OCI-LY1 (cell line): ENCODE data around the gene BICDL1.

Experiments
- H2AFZ ChIP-seq: fragments of 200-600 bp; sonication (generic), shearing (Covaris generic); 2 replicates; pipeline ENCODE4 v1.6.0; 2014; ENCODE audit warnings: antibody characterized with exemption, mild to moderate bottlenecking, low read length
- H3F3A ChIP-seq: fragments of 200-600 bp; sonication (generic), shearing (Covaris generic); 2 replicates; pipeline ENCODE4 v1.6.0; 2014; ENCODE audit warnings: mild to moderate bottlenecking, antibody characterized with exemption, low read length, moderate library complexity; ENCODE audit not compliant: insufficient read depth
- H3K27ac ChIP-seq: fragments of 200-600 bp; sonication (generic); 2 replicates; pipeline ENCODE4 v1.5.1; 2014; ENCODE audit warnings: low read length, mixed run types, mild to moderate bottlenecking, low read depth; ENCODE audit not compliant: poor library complexity, severe bottlenecking
- H3K27me3 ChIP-seq: fragments of 200-600 bp; sonication (generic); 2 replicates; pipeline ENCODE4 v1.6.0; 2014; ENCODE audit warnings: antibody characterized with exemption, mild to moderate bottlenecking, low read length, moderate library complexity; ENCODE audit not compliant: insufficient read depth
- H3K36me3 ChIP-seq: fragments of 200-600 bp; sonication (generic); 2 replicates; pipeline ENCODE4 v1.6.1; 2014; ENCODE audit warnings: mild to moderate bottlenecking, antibody characterized with exemption, low read length, moderate library complexity, mixed read lengths; ENCODE audit not compliant: insufficient read depth
- H3K4me1 ChIP-seq: fragments of 200-600 bp; sonication (generic); 2 replicates; pipeline ENCODE4 v1.5.1; 2014; ENCODE audit warnings: mild to moderate bottlenecking, low read length, moderate library complexity; ENCODE audit not compliant: insufficient read depth, severe bottlenecking
- H3K4me2 ChIP-seq: fragments of 200-600 bp; sonication (generic), shearing (Covaris generic); 2 replicates; pipeline ENCODE4 v1.6.1; 2014; ENCODE audit warnings: low read length
- H3K4me3 ChIP-seq: fragments of 200-600 bp; sonication (generic); 2 replicates; pipeline ENCODE4 v1.5.1; 2014; ENCODE audit warnings: low read length, low read depth, mild to moderate bottlenecking, mixed read lengths; ENCODE audit not compliant: poor library complexity, severe bottlenecking
- H3K79me2 ChIP-seq: fragments of 200-600 bp; shearing (Covaris generic); 2 replicates; pipeline ENCODE4 v1.6.1; 2016; ENCODE audit warnings: mixed run types, low read length, mixed read lengths; ENCODE audit not compliant: insufficient read depth
- H3K9ac ChIP-seq: fragments of 200-600 bp; sonication (generic), shearing (Covaris generic); 2 replicates; pipeline ENCODE4 v1.6.1; 2014; ENCODE audit warnings: mild to moderate bottlenecking, low read length, mixed read lengths
- H3K9me2 ChIP-seq: fragments of 200-600 bp; sonication (generic), shearing (Covaris generic); 2 replicates; pipeline ENCODE4 v1.6.1; 2014; ENCODE audit warnings: low read depth, mild to moderate bottlenecking, low read length, mixed read lengths
- H3K9me3 ChIP-seq: fragments of 200-600 bp; shearing (Covaris generic); 2 replicates; pipeline ENCODE4 v1.6.1; 2014; ENCODE audit warnings: low read length, mixed read lengths
- H4K20me1 ChIP-seq: fragments of 200-600 bp; sonication (generic), shearing (Covaris generic); 2 replicates; pipeline ENCODE4 v1.6.0; 2016; ENCODE audit warnings: mild to moderate bottlenecking, low read length; ENCODE audit not compliant: insufficient read depth
- CTCF ChIP-seq: fragments of 200-600 bp; sonication (generic), shearing (Covaris generic); IDR thresholded peaks from 2 replicates; pipeline ENCODE4 v1.5.1; 2017; ENCODE audit warnings: mild to moderate bottlenecking, antibody characterized with exemption, low read length, moderate library complexity, mixed read lengths
- EZH2 ChIP-seq: fragments of 200-600 bp; sonication (generic), shearing (Covaris generic); IDR thresholded peaks from 2 replicates; pipeline ENCODE4 v1.8.0; 2017; ENCODE audit warnings: borderline replicate concordance, mixed run types, mild to moderate bottlenecking, antibody characterized with exemption, low read length, moderate library complexity, mixed read lengths

The BICDL1 gene

GRCh38 chr12:120094485-120094884, 105.4 kb downstream of the BICDL1 start:
- Histone ChIP-seq H3K27me3 (no peaks in the 10 kb centered on the region), H3K4me2 (no peak overlapping the region; the same call in 1 of the 2 replicates), H3K4me1 (peaks cover 31% of the 10 kb centered on the region), H3K36me3 (peaks cover 62% of the 10 kb centered on the region), H2AFZ (no peak overlapping the region), H3K9me3 (no peaks in the 10 kb centered on the region), H3K27ac (peak overlapping the region; percentile 67), H3K4me3 (no peak overlapping the region), H3K79me2 (no peaks in the 10 kb centered on the region), H4K20me1 (no peaks in the 10 kb centered on the region), H3K9me2 (no peaks in the 10 kb centered on the region), H3F3A (no peaks in the 10 kb centered on the region), H3K9ac (peak overlapping the region; percentile 38; the same call in 1 of the 2 replicates)
- no peak for TF ChIP-seq EZH2
- TF ChIP-seq CTCF, result no peak

GRCh38 chr12:120095331-120095730, 106.3 kb downstream of the BICDL1 start:
- Histone ChIP-seq H3K4me3 (no peak overlapping the region), H3K4me1 (peaks cover 31% of the 10 kb centered on the region), H3K27me3 (no peaks in the 10 kb centered on the region), H3K36me3 (peaks cover 67% of the 10 kb centered on the region), H3K9ac (no peak overlapping the region), H3K27ac (no peak overlapping the region), H3K4me2 (no peak overlapping the region), H3F3A (no peaks in the 10 kb centered on the region), H2AFZ (no peak overlapping the region), H3K9me2 (no peaks in the 10 kb centered on the region), H3K9me3 (no peaks in the 10 kb centered on the region), H4K20me1 (no peaks in the 10 kb centered on the region), H3K79me2 (no peaks in the 10 kb centered on the region)
- TF ChIP-seq EZH2, result no peak
- TF ChIP-seq CTCF, result no peak

DNA sequence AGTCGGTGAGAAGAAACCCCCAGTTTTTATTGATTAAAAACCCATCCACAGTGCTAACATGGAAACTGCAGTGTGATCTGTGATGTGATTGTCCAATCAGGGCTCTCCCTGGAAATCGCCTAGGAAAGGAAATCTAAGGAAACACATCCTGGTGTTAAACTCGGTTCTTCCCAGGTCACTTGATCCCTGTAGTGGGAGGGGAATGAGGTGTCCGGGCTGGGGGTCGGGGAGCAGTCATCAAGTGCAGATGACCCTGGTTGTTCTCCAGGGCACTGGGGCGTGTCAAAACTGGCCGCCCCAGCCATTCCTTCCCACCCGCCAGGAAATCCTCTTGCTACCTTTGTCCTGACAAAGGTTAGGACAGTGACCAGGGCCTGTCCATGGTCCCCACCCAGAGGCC, 106.7 kb downstream of the BICDL1 start:
- peaks cover 31% of the 10 kb centered on the region for H3K4me1 ChIP-seq
- H4K20me1 ChIP-seq, result no peaks in the 10 kb centered on the region
- no peaks in the 10 kb centered on the region for H3K27me3 ChIP-seq
- TF ChIP-seq EZH2, result no peak
- TF ChIP-seq CTCF, result no peak
- no peak overlapping the region for H3K4me3 ChIP-seq
- no peak overlapping the region for H3K4me2 ChIP-seq
- no peaks in the 10 kb centered on the region for H3K9me2 ChIP-seq
- no peak overlapping the region for H2AFZ ChIP-seq
- H3K9ac ChIP-seq, result no peak overlapping the region
- H3K9me3 ChIP-seq, result no peaks in the 10 kb centered on the region
- H3K27ac ChIP-seq, result no peak overlapping the region
- H3F3A ChIP-seq, result no peaks in the 10 kb centered on the region
- no peaks in the 10 kb centered on the region for H3K79me2 ChIP-seq
- peaks cover 71% of the 10 kb centered on the region for H3K36me3 ChIP-seq
